ENCODE data around the gene CACNA1A. TPM values are rescaled to one million over a fixed set of nuclear protein-coding genes. Genes with fewer than 3 reads are reported as not detected.

The CACNA1A gene
- total and polyA plus RNA-seq, 2 of the 13 experiments (the other 11 are each of a cell fraction or from before 2014, with no cell fraction given): not detected

DNA sequence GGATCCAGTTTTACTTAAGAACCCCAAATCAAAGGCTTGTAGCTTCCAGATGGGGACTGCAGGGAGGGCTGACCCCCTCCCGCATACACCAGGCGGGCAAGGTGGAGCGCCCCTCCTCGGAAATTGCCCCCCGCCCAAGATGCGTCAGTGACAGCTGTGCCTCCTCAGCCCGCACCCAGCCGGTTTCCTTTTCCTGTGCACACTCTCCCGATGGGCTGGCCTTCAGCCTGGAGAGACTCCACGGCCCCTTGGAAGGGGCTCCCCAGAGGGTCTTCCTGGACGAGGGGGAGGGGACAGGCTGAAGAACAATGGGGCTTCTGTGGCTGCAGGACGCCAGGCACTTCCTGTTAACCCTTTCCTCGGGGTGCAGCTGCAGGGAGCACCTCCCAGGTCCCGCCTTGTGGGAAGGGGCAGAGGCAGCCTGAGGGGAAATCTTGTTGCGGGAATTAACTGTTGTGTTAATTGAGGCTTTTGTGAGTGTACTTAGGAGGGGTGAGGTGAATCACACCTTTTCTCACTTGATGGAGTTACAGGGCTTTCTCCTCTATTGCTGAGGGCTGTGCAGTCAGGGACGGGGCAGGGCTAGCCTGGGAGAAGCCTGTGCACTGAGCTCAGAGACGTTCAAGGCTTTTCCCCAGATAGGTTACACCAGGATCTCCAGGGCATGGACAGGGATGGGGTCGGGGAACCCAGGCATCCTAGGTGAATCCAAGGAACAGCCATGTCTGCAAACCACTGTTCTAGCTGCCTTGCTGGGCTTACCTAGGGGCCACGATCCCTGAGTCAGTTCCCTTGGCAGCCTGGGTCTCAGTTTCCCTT lies 341.7 kb downstream of the CACNA1A start (continued):
- TF ChIP-seq MIXL1 (CRISPR knock-in tag; IDR thresholded peaks at IDR 0.05) (0 out of 2 replicates have a peak, but pooled peaks have one; percentile 27), WIZ (CRISPR knock-in tag; IDR thresholded peaks at IDR 0.05) (no peak), SAFB2 (CRISPR knock-in tag; IDR thresholded peaks at IDR 0.05; ENCODE audit: borderline replicate concordance, low read depth) (no peak), SRSF9 (IDR thresholded peaks at IDR 0.05; ENCODE audit: borderline replicate concordance, insufficient read depth, low read depth, low read length, poor library complexity, severe bottlenecking) (no peak), ZNF430 (CRISPR knock-in tag; IDR thresholded peaks at IDR 0.05) (peak; percentile 18; the same call in 1 of the 2 replicates), RARG (CRISPR knock-in tag; IDR thresholded peaks at IDR 0.05; ENCODE audit: low read depth) (0 out of 2 replicates have a peak, but pooled peaks have one; percentile 55), ZZZ3 (CRISPR knock-in tag; IDR thresholded peaks at IDR 0.05; ENCODE audit: borderline replicate concordance) (no peak), ZNF251 (CRISPR knock-in tag; IDR thresholded peaks at IDR 0.05) (no peak), CREB1 (IDR thresholded peaks at IDR 0.05) (no peak), CREB1 (CRISPR knock-in tag; IDR thresholded peaks at IDR 0.05) (no peak), U2AF1 (optimal IDR thresholded peaks at IDR 0.05; ENCODE audit: low read depth, low read length) (no peak), ZNF607 (CRISPR knock-in tag; IDR thresholded peaks at IDR 0.05; ENCODE audit: borderline replicate concordance) (peak; percentile 74; the same call in 1 of the 2 replicates), SP140L (CRISPR knock-in tag; IDR thresholded peaks at IDR 0.05; ENCODE audit: borderline replicate concordance) (no peak; the same call in 1 of the 2 replicates), ZNF678 (CRISPR knock-in tag; IDR thresholded peaks at IDR 0.05) (no peak), PITX1 (CRISPR knock-in tag; IDR thresholded peaks at IDR 0.05) (peak; percentile 74; the same call in 1 of the 2 replicates), RELA (CRISPR knock-in tag; IDR thresholded peaks at IDR 0.05) (no peak), PAX8 (CRISPR knock-in tag; IDR thresholded peaks at IDR 0.05; ENCODE audit: borderline replicate concordance) (no peak), HNRNPL (IDR thresholded peaks at IDR 0.05; ENCODE audit: low read depth, low read length) (0 out of 2 replicates have a peak, but pooled peaks have one; percentile 14), GFI1 (CRISPR knock-in tag; IDR thresholded peaks at IDR 0.05; ENCODE audit: borderline replicate concordance) (no peak), RBM39 (IDR thresholded peaks at IDR 0.05; ENCODE audit: low read depth, low read length, poor library complexity, severe bottlenecking) (peak; percentile 46), KAT2B (IDR thresholded peaks at IDR 0.05; ENCODE audit: borderline replicate concordance, low read depth, low read length) (no peak), DR1 (CRISPR knock-in tag; IDR thresholded peaks at IDR 0.05) (no peak), ZNF451 (CRISPR knock-in tag; IDR thresholded peaks at IDR 0.05) (peak; percentile 75), ETV6 (CRISPR knock-in tag; conservative IDR thresholded peaks at IDR 0.05) (no peak), NR2C2 (CRISPR knock-in tag; IDR thresholded peaks at IDR 0.05; ENCODE audit: borderline replicate concordance) (no peak; the same call in 1 of the 2 replicates), PBX2 (CRISPR knock-in tag; IDR thresholded peaks at IDR 0.05) (no peak)
- TF ChIP-seq, protein P1, sequence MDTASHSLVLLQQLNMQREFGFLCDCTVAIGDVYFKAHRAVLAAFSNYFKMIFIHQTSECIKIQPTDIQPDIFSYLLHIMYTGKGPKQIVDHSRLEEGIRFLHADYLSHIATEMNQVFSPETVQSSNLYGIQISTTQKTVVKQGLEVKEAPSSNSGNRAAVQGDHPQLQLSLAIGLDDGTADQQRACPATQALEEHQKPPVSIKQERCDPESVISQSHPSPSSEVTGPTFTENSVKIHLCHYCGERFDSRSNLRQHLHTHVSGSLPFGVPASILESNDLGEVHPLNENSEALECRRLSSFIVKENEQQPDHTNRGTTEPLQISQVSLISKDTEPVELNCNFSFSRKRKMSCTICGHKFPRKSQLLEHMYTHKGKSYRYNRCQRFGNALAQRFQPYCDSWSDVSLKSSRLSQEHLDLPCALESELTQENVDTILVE (CRISPR knock-in tag; IDR thresholded peaks at IDR 0.05): peak; percentile 73
- TF ChIP-seq, protein P2, sequence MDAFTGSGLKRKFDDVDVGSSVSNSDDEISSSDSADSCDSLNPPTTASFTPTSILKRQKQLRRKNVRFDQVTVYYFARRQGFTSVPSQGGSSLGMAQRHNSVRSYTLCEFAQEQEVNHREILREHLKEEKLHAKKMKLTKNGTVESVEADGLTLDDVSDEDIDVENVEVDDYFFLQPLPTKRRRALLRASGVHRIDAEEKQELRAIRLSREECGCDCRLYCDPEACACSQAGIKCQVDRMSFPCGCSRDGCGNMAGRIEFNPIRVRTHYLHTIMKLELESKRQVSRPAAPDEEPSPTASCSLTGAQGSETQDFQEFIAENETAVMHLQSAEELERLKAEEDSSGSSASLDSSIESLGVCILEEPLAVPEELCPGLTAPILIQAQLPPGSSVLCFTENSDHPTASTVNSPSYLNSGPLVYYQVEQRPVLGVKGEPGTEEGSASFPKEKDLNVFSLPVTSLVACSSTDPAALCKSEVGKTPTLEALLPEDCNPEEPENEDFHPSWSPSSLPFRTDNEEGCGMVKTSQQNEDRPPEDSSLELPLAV (CRISPR knock-in tag; conservative IDR thresholded peaks at IDR 0.05; ENCODE audit: low read depth): no peak

All from HepG2 (cell line).